LNCAP (cell line): ENCODE measurements around the gene EIF4E1B.
A peak's percentile ranks its signal among the peaks of the same experiment; 100 is the strongest.

Source experiments
- TF ChIP-seq, protein P1 (sequence below): fragments of 450-650 bp; IDR thresholded peaks from 2 replicates; pipeline ENCODE4 v1.5.1; 2017; ENCODE audit warnings: mild to moderate bottlenecking

The EIF4E1B gene

DNA sequence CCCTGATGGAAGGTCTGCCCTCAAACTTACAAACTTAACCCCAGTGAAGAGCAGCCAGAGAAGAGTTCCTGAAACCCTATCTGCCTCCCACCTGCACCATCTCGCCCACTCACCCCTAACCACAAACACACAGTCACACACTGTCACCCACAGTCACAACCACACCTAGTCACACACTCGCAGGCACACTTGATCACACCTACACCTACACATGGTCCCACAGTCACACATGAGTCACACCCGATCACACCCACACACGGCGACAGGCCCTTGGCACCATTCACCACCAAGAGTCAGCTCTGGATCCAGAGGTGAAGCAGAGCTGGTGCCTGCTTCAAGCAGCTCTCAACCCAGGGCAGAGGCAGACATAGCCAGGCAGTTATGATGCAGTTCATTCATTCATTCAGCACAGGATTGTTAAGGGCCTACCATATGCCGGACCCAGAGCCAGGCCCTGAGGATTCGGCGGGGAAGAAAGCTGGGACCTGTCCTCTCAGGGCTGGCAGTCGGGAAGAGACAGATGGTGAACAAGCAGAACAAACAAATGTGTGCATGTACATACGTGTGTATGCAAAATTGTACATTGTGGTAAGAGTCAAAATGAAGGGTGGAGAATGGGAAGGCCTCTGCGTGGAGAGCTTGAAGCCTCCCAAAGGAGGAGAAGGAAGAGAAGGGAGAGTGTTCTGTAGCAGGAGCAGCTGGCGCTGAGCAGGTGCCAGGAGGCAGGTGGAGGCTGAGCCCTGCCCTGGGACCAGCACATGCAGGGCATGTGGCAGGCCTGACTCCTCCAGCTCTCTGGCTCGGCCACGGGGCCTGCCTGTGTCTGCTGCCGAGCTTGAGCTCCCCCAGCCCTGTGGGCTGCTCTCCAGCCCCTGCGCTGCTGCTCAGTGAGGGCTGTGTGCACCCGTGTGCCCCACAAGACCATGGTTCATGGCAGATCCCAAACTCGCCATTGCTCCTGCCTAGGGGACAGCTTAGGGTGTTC, 23.2 kb downstream of the EIF4E1B start:
- TF ChIP-seq, protein P1, sequence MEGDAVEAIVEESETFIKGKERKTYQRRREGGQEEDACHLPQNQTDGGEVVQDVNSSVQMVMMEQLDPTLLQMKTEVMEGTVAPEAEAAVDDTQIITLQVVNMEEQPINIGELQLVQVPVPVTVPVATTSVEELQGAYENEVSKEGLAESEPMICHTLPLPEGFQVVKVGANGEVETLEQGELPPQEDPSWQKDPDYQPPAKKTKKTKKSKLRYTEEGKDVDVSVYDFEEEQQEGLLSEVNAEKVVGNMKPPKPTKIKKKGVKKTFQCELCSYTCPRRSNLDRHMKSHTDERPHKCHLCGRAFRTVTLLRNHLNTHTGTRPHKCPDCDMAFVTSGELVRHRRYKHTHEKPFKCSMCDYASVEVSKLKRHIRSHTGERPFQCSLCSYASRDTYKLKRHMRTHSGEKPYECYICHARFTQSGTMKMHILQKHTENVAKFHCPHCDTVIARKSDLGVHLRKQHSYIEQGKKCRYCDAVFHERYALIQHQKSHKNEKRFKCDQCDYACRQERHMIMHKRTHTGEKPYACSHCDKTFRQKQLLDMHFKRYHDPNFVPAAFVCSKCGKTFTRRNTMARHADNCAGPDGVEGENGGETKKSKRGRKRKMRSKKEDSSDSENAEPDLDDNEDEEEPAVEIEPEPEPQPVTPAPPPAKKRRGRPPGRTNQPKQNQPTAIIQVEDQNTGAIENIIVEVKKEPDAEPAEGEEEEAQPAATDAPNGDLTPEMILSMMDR, result no peak

DNA sequence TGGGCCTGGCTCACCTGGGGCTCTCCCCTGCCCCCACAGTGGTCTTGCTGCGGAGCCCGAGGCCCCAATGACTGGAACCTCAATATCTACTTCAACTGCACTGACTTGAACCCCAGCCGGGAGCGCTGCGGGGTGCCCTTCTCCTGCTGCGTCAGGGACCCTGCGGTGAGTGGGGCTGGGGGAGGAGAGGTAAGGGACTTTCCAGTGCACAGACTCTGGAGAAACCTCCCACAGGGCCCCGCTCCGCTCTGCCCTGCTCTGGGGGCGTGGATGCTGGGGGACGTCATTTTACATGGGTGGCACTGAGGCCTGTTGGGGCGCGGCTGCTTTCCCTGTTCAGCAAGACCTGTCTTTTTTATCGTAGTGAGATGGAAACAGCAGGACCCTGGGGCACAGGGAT, 24.4 kb downstream of the EIF4E1B start:
- TF ChIP-seq, protein P1, result no peak

DNA sequence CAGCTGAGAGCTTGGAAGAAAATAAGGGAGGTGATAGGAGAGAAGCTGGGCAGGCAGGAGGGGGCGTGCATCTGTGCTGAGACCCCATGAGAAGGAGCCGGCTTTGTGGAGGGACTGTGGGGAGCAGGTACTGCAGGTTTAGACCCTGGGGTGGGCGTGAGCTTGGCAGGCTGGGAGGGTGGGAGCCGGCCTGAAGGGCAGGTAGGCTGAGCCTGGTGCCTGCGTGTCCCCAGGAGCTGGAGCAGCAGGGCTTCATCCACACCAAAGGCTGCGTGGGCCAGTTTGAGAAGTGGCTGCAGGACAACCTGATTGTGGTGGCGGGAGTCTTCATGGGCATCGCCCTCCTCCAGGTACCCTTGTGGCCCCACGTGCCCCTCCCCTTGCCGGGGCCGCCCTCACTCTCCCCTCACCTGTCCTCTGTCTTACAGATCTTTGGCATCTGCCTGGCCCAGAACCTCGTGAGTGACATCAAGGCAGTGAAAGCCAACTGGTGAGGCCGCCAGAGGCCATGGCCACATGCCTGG, 26.1 kb downstream of the EIF4E1B start:
- TF ChIP-seq, protein P1, result no peak

DNA sequence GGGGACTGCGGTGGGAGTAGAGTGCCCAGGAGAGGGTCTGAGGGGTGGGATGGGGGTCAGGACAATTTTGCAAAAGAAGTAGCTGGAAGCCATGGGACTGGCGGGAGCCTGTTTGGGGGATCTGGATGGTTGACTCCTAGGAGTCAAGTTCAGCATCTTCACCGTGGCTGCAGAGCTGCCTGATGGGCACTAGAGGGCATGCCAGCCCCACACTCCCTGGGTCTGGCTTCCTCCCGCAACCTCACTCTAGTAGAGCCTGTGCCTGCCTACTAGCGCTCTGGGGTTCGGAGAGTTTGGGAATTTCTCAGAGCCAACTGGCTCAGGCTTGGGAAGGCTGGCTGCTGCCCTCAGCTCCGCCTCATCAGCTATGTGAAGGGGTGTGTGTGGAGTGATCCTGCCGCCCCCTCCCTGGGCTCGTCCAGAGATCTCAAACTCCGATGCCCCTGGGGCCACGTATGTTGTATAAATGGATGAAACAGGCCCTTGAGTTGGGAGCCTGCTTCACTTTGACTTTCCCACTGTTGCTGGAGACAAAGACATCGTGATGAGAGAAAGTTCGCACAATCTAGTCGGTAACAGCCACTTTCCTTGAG, 27.6 kb downstream of the EIF4E1B start:
- TF ChIP-seq, protein P1, result peak; percentile 90

DNA sequence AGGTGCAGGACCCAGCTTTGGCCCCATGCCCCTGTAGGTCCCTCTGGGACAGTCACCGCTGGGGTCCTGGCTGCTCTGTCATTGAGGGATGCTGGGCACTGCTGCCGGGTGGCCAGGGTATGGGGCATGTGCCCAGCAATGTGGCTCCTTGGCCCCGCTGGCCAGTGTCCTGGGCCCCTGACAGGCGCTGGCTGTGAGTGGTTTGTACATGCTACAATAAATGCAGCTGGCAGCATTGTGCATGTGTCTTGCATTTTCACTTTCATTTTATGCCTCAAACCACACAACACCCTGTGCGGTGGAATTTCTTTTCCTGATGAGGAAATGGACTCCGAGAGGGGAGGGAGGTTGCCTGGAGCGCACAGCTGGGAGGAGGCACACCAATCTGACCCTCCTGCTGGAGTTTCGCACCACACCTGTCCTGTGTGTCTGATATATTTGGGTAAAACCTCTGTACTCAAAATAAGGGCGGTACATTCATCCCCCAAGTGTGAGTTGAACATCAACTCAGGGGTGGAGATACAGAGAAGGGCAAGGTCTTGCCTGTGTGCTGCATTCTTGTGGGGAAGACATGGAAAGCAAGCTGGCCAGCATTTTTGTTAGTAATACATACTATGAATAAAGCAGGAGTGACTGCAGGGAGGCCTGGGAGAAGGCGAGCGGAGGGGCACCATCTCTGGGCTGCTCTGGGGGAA, 28.5 kb downstream of the EIF4E1B start:
- TF ChIP-seq, protein P1, result no peak

DNA sequence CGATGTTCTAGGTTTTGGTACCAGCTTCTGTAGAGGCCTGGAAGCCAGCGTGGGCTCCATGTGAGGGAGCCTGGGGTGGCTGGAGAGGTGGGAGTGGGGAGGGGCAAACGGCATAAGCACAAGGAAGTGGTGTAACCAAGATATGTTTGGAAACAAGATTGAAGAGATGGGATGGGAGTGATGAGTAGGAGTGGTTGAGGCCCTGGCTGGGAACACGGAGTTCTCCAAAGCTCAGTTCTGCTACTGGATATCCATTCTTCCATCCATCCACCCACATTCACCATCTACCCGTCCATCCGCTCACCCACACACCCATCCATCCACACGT, 29.0 kb downstream of the EIF4E1B start:
- TF ChIP-seq, protein P1, result no peak

DNA sequence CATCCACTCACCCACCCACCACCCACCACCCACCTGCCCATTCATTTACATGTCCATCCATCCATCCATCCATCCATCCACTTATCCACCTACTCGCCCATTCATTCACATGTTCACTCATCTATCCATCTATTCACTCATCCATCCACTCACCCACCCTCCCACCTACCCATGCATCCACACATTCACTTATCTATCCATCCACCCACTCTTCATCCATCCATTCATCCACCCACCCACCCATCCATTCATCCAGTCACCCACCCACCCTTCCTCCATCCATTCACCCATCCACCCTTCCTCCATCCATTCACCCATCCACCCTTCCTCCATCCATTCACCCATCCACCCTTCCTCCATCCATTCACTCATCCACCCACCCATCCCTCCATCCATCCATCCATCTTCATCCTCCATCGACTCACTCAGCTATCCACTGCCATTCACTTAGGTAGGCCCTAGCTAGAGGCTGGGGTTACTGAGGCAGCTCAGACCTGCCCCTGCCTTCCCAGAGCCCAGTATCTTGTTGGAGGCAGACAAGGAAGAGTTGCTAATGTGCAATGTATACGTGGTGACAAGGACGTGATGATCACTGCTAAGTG, 29.5 kb downstream of the EIF4E1B start:
- TF ChIP-seq, protein P1, result no peak
